ENCODE measurements around the gene MNX1. TPM values are rescaled to one million over a fixed set of nuclear protein-coding genes. Genes with fewer than 3 reads are reported as not detected.

Gene MNX1
- total RNA-seq, 1 donor from 2014 or later, result 103 TPM

DNA sequence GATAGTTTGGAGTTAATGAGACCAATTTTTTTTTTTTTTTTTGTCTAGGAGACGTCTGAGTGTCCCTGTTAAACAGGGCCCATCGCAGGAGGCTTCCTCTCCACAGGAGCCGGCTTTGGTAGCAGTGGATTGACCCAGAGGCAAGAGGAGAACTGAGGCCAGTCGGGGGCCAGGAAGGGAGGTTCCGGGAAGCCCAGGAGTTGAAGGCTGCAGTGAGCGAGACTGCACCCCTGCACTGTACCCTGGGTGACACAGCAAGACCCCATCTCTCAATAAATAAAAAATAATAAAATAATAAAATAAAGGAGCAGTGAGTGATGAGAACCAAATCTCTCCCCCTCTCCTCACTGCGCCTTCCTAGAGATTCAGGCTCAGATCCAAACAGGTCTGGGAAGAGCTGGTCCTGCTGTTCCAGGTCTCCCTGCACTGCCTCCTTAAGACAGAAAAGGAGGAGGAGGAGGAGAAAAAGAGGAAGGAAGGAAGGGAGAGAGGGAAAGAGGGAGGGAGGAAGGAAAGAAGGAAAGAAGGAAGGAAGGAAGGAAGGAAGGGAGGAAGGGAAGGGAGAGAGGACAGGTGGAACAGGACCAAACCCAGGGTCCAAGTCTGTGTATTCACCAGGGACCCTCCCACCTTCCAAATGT, 3.5 kb downstream of the MNX1 start:
- DNase-seq (ENCODE audit: low spot score, unreplicated experiment), result no peak
- no peaks in the 10 kb centered on the region for H3K9me3 Mint-ChIP-seq (ENCODE audit: low read depth)
- peaks cover 28% of the 10 kb centered on the region for H3K4me1 Mint-ChIP-seq (ENCODE audit: low read depth)
- TF ChIP-seq, protein P1, sequence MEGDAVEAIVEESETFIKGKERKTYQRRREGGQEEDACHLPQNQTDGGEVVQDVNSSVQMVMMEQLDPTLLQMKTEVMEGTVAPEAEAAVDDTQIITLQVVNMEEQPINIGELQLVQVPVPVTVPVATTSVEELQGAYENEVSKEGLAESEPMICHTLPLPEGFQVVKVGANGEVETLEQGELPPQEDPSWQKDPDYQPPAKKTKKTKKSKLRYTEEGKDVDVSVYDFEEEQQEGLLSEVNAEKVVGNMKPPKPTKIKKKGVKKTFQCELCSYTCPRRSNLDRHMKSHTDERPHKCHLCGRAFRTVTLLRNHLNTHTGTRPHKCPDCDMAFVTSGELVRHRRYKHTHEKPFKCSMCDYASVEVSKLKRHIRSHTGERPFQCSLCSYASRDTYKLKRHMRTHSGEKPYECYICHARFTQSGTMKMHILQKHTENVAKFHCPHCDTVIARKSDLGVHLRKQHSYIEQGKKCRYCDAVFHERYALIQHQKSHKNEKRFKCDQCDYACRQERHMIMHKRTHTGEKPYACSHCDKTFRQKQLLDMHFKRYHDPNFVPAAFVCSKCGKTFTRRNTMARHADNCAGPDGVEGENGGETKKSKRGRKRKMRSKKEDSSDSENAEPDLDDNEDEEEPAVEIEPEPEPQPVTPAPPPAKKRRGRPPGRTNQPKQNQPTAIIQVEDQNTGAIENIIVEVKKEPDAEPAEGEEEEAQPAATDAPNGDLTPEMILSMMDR (IDR thresholded peaks at IDR 0.05; ENCODE audit: unreplicated experiment), result no peak
- H3K4me3 Mint-ChIP-seq (ENCODE audit: low read depth), result peak overlapping the region; percentile 92
- H3K27ac Mint-ChIP-seq, result no peak overlapping the region
- peaks cover 32% of the 10 kb centered on the region for H3K27me3 Mint-ChIP-seq
- H3K36me3 Mint-ChIP-seq (ENCODE audit: insufficient read depth), result peaks cover 18% of the 10 kb centered on the region

DNA sequence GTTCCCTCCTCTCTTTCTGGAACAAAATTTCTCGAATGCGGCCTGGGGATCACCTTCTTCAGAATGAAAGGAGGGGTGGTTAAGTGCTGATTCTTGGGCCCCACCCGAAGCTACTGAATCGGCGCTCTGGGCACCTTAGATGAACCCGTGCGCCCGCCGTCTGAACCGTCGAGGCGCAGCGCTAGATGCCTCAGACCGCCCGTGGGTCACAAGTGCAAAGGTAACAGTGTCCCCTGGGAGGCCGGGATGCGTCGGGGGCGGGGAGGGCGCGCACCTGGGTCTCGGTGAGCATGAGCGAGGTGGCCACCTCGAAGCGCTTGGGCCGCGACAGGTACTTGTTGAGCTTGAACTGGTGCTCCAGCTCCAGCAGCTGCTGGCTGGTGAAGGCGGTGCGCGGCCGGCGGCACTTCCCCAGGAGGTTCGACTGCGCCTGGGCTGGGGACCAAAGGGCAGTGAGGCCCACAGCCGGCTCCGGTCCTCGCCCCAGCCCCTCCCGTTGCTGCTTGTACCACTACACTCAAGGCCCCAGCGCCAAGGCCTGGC, 4.2 kb downstream of the MNX1 start:
- Mint-ChIP-seq H3K27ac (no peak overlapping the region), H3K36me3 (ENCODE audit: insufficient read depth) (peaks cover 18% of the 10 kb centered on the region), H3K4me3 (ENCODE audit: low read depth) (peak overlapping the region; percentile 63), H3K4me1 (ENCODE audit: low read depth) (peaks cover 24% of the 10 kb centered on the region), H3K27me3 (peaks cover 36% of the 10 kb centered on the region), H3K9me3 (ENCODE audit: low read depth) (no peaks in the 10 kb centered on the region)
- TF ChIP-seq, protein P1 (IDR thresholded peaks at IDR 0.05; ENCODE audit: unreplicated experiment), result no peak
- no peak for DNase-seq (ENCODE audit: low spot score, unreplicated experiment)

DNA sequence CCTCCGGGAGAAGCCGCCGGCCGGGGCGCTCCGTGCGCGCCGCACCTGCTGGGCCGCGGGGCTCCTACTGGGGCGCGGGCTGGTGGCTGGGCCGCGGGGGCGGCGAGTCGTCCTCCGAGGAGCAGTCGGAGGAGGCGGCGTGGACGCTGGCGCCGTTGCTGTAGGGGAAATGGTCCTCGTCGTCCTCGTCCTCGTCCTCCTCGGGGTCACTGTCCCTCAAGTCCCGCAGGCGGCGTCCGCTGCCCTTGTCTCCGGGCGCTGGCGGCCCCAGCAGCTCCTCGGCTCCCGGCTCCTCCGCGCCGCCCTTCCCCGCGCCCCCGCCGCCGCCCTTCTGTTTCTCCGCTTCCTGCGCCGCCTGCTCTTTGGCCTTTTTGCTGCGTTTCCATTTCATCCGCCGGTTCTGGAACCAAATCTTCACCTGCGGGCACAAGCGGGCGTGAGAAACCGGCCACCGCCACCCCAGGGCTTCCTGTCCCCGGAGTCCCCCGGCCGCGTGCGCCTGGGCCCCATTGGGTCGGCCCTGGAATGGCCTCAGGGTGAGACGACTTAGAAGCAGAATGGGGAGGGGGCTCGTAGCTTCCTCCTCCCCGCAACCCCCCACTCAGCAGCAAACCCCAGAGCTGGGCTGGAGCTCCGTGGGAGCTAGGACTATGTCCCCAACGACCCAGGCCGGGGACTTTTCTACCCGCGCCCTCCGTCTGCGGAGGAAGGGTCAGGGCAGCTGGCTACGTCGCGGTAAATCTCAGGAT, 4.8 kb downstream of the MNX1 start:
- Mint-ChIP-seq H3K27me3 (peaks cover 42% of the 10 kb centered on the region), H3K4me1 (ENCODE audit: low read depth) (peaks cover 29% of the 10 kb centered on the region), H3K4me3 (ENCODE audit: low read depth) (peak overlapping the region; percentile 63), H3K9me3 (ENCODE audit: low read depth) (no peaks in the 10 kb centered on the region), H3K27ac (no peak overlapping the region), H3K36me3 (ENCODE audit: insufficient read depth) (peaks cover 18% of the 10 kb centered on the region)
- no peak for DNase-seq (ENCODE audit: low spot score, unreplicated experiment)
- TF ChIP-seq, protein P1 (IDR thresholded peaks at IDR 0.05; ENCODE audit: unreplicated experiment), result no peak

DNA sequence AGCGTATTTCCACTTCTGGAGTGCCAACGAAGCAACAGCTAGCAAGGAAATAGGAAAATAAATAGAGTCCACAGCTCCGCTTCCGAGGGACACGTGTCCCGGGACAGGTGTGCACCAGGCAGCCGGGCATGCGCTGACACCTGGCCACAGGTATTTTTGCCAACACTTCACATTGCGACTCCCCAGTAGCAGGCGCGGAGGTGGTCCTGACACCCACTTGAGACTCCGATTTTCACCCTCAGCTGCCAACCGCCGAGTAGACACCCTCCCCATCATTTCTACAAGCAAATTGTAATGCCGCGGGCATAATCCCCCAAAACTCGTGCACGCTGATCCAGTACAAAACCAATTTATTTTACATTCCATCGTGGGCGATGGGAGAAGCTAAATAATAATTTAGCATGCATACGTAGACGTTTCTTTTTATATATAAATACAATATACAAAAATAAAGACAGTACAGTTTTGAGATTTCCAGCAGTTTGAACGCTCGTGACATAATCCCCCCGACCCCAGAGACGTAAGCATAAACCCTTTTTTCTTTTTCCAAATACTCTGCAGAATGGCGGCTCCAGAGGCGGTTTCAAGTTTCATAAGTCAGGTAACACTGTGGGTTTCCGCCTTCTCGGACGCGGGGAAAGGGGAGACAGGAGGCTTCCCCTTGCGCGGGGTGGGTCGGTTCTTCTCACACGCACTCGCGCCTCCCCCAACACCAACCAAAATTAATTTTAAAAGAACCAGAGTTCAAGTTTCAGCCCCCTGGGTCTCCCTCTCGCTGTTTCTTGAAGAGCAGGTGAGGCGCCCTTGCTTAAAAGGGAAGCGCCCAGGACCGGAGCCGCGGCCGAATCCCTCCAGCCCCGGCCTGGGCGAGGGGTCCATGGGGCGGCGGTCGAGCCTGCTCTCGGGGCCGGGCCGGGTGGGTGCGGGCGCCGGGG, 5.7 kb downstream of the MNX1 start:
- peaks cover 31% of the 10 kb centered on the region for H3K4me1 Mint-ChIP-seq (ENCODE audit: low read depth)
- peaks cover 43% of the 10 kb centered on the region for H3K27me3 Mint-ChIP-seq
- no peak for DNase-seq (ENCODE audit: low spot score, unreplicated experiment)
- H3K9me3 Mint-ChIP-seq (ENCODE audit: low read depth), result no peaks in the 10 kb centered on the region
- TF ChIP-seq, protein P1 (IDR thresholded peaks at IDR 0.05; ENCODE audit: unreplicated experiment), result no peak
- H3K27ac Mint-ChIP-seq, result peak overlapping the region; percentile 88
- H3K4me3 Mint-ChIP-seq (ENCODE audit: low read depth), result peak overlapping the region; percentile 51
- H3K36me3 Mint-ChIP-seq (ENCODE audit: insufficient read depth), result peaks cover 18% of the 10 kb centered on the region
